HG03139 (cell line): ENCODE measurements around the gene PPP2R3B.
"Not testable (repeated sequence)": the region's sequence is repeated elsewhere in the genome, so short reads cannot be mapped to it uniquely, and the experiment has no call there.

Experiments
- ATAC-seq: cut with Tn5 transposase; IDR thresholded peaks from one replicate; pipeline ENCODE4 v1.9.1; 2021; ENCODE audit not compliant: unreplicated experiment

Gene PPP2R3B

GRCh38 chrX:305781-306613 is 80.7 kb downstream of the PPP2R3B start:
- ATAC-seq: not testable (repeated sequence)

DNA sequence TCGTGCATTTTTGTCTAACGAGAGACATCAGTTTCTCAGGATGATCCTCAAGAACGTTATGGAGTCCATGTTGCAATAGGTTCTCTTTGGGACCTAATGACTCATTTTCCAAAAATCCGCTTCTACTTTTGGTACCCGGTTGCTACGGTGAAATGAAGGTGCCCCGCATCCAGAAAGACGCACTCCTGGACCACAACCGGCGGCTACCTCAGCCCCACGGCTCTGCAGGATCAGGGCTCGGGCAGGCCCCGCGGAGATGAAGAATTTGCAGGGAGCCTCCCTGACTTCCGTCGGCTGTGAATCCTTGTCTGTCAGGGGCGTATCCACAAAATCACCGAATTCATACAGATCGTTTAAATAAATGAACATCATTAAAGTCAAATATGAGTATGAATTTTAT is 83.7 kb downstream of the PPP2R3B start:
- ATAC-seq: no peak

- no peak for ATAC-seq
These were observed 86.4 kb downstream of the PPP2R3B start for GRCh38 chrX:300334-300733.

DNA sequence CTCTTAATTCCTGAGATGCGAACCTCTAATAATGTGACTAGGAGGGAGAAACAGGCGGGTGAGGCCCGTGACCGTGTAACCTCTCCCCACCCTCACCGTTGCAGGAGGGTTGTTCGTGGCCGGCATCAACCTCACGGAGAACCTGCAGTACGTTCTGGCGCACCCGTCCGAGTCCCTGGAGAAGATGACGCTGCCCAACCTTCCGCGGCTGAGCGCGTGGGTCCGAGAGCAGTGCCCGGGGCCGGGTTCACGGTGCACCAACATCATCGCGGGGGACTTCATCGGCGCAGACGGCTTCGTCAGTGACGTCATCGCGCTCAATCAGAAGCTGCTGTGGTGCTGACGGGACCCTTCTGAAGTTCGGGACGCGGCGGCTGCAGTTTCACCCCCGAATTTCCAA is 87.7 kb downstream of the PPP2R3B start:
- no peak for ATAC-seq

DNA sequence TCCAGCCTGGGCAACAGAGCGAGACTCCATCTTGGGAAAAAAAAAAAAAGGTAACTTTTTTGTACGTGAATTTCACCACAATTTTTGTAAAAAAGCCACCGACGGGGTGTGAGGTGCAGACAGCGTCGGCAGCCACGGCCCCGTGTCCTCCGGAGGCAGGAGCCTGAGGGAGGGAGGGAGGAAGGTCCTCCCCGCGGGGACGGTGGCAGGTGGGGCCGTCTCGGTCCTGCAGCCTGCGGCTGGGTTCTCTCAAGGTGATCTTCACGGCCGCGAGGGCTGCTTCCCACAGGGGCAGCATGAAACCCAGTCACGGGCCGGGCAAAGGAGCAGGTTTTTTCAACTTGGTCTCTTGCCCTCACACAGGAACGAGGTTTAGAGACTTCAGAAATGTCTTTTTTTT is 91.6 kb downstream of the PPP2R3B start:
- no peak for ATAC-seq

DNA sequence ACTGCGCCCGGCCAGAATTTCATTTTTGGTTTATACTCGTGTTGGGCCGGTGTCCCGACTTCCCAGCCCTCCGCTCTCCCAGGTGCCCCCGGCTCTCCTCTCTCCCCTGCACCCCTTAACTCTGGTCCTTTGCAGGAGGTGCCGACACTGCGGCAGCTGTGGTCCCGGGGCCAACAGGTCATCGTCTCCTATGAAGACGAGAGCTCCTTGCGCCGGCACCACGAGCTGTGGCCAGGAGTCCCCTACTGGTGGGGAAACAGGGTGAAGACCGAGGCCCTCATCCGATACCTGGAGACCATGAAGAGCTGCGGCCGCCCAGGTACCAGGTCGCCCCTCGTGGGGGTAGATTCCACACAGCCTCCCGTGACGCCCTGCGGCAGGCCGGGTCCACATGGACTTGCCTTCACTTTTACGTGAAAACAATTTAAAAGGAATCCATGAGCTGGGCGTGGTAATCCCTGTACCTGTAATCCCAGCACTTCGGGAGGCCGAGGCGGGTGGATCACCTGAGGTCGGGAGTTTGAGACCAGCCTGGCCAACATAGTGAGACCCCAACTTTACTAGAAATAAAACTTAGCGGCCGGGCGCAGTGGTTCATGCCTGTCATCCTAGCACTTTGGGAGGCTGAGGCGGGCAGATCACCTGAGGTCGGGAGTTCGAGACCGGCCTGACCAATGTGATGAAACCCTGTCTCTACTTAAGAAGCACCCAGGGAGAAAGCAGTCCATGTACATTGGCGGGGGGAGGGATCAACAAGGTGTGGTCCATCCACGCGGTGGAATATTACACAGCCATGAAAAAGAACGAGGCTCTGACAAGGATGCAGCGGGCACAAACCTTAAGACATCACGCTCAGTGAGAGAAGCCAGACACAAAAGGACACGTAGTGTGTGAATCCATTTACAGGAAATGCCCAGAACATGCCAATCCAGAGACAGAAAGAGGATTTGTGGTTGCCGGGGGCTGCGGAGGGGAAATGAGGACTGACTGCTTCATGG is 93.5 kb downstream of the PPP2R3B start:
- no peak for ATAC-seq

- ATAC-seq: no peak
These were observed 95.3 kb downstream of the PPP2R3B start for GRCh38 chrX:291411-291901.

DNA sequence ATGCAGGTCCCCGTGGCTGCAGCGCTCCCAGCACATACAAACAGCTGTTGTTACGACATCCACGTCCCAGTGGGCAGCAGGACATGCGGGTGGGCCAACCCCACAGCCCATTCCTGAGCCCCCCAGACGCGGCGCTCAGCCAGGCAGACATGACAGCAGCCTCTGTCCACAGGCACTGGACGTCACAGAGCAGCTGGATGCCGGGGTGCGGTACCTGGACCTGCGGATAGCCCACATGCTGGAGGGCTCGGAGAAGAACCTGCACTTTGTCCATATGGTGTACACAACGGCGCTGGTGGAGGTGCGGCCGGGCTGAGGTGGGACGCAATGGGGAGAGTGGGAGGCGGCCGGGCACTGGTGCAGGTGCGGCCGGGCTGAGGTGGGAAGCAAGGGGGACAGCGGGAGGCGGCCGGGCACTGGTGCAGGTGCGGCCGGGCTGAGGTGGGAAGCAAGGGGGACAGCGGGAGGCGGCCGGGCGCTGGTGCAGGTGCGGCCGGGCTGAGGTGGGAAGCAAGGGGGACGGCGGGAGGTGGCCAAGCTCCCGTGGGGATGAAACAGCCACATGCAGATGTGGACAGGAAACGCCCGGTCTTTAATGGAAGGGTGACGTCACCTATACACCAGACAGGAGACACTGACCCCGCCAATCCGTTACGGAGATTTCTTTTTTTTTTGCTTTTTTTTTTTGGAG is 96.1 kb downstream of the PPP2R3B start:
- no peak for ATAC-seq

DNA sequence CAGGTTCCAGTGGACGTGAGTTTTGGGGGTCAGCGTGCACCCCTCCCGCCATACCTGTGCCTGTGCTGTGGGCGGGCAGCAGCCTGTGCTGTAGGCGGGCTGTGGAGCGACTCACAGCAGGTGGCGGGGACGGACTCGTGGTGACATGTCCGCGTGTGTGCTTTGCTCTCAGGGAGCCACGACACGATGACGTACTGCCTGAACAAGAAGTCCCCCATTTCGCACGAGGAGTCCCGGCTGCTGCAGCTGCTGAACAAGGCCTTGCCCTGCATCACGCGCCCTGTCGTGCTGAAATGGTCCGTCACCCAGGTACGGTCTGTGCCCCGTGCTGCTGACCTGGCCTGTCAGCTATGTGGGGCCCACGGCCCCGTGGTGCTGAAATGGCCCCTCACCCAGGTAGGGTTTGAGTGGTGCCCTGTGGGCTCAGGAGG is 98.1 kb downstream of the PPP2R3B start:
- no peak for ATAC-seq

- ATAC-seq: no peak
These were observed 99.0 kb downstream of the PPP2R3B start for GRCh38 chrX:287670-288069.

- ATAC-seq: no peak
These were observed 101.5 kb downstream of the PPP2R3B start for GRCh38 chrX:285076-285677.
